OCI-LY7 (cell line): ENCODE data around the gene SPIRE2.

ENCODE experiments used
- EZH2phosphoT487 ChIP-seq: fragments of 200-600 bp; sonication (generic); IDR thresholded peaks from 2 replicates; pipeline ENCODE4 v1.6.1; 2018; ENCODE audit warnings: low read depth, borderline replicate concordance, mild to moderate bottlenecking, mixed run types, antibody characterized with exemption, low read length, moderate library complexity, mixed read lengths
- TF ChIP-seq, protein P1 (sequence below): fragments of 200-600 bp; sonication (generic); conservative IDR thresholded peaks from 2 replicates; pipeline ENCODE4 v1.5.1; 2014; ENCODE audit warnings: mild to moderate bottlenecking, antibody characterized with exemption, low read length, moderate library complexity, mixed read lengths

DNA sequence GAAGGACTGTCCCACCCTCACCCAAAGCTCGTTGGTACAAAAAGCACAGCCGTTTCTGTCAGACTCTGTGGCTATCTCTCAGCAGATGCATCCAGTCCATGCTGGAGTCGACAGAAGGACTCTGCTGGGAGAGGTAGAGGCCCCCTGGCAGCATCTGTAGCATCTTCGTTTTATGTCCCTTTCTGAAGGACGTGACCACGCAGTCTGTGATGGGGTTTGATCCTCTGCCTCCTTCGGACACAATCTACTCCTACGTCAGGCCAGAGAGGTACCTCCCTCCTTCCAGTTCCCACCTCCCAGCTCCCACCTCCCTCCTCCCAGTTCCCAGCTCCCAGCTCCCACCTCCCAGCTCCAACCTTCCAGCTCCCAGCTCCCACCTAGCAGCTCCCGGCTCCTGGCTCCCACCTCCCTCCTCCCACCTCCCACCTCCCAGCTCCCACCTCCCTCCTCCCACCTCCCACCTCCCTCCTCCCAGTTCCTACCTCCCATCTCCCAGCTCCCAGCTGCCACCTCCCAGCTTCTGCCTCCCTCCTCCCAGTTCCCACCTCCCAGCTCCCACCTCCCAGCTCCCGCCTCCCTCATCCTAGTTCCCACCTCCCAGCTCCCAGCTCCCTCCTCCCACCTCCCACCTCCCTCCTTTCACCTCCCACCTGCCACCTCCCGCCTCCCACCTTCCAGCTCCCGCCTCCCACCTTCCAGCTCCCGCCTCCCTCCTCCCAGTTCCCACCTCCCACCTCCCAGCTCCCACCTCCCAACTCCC lies 79.0 kb downstream of the SPIRE2 start:
- TF ChIP-seq, protein P1, sequence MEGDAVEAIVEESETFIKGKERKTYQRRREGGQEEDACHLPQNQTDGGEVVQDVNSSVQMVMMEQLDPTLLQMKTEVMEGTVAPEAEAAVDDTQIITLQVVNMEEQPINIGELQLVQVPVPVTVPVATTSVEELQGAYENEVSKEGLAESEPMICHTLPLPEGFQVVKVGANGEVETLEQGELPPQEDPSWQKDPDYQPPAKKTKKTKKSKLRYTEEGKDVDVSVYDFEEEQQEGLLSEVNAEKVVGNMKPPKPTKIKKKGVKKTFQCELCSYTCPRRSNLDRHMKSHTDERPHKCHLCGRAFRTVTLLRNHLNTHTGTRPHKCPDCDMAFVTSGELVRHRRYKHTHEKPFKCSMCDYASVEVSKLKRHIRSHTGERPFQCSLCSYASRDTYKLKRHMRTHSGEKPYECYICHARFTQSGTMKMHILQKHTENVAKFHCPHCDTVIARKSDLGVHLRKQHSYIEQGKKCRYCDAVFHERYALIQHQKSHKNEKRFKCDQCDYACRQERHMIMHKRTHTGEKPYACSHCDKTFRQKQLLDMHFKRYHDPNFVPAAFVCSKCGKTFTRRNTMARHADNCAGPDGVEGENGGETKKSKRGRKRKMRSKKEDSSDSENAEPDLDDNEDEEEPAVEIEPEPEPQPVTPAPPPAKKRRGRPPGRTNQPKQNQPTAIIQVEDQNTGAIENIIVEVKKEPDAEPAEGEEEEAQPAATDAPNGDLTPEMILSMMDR = no peak
- no peak for TF ChIP-seq EZH2phosphoT487
